Right forelimb (tissue), 1 donor: ENCODE results near the gene ZEB2.

Source experiments
- DNase-seq: peaks from one replicate; pipeline ENCODE4 v3.0.0-alpha.2; 2018

Gene ZEB2

DNA sequence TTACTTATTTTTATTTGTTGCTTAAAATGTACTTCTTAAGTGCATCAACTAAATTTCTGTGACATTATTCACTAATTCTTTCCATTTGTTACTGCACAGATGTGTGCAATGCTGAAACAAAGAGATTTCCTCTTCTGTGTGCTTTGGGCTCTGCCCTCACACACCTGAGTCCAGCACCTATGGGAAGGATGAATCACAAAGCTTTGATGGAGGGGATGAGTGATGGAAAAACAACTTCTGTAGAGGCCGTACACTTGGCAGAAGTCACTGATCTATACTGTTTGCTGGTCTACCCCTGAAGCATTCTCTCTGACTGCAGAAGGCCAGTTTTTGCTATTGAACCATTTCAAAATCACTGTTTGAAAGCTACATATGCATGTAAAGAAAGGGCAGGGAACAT lies 178.4 kb downstream of the ZEB2 start:
- no peak for DNase-seq

DNA sequence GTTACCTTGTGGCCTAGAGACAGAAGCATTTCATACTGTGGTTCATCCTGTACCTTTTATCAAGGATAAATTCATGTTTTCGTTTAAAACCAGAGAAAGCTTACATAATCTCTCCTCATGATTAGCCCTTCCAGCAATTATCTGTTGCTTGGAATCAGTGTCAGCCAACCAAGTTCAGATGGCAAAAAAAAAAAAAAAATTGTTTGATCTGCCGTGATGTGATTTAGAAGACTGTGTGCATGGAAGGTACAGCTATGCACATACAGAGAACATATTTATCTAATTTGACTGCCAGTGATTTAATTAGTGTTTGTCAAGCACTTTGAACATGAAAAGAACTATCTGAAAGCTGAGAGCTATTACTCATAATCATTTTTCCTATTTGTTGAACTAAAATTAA lies 180.9 kb downstream of the ZEB2 start:
- no peak for DNase-seq

DNA sequence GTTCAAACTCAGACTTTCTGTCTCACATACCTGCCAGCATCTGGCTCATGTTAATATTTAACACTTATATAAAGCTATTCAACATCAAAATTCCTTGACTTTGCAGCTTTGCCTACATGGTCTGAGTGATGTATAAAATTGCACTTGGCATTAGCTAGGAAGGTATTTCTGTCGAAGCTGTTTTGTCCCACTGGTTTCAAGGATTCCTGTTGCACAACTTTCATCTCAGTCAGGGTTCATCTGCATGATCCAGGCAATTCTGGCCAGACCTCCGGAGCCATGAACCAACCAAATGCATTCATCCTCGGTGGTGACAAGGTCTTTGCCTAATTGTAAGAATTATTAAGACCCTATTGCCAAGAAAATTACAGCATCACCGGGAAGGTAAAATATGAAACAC lies 185.4 kb downstream of the ZEB2 start:
- no peak for DNase-seq
